Neural crest cell (in vitro differentiated cells): Measurements from ENCODE around the gene DUSP10. TPM values are rescaled to one million over a fixed set of nuclear protein-coding genes. Genes with fewer than 3 reads are reported as not detected.
A peak's percentile ranks its signal among the peaks of the same experiment; 100 is the strongest.

ENCODE experiments used
- DNase-seq: peaks from one replicate; pipeline ENCODE4 v3.0.0; 2021; ENCODE audit warnings: low read depth, mixed read lengths, low spot score
- H3K27ac Mint-ChIP-seq: one replicate; pipeline ENCODE4 v1.8.0; 2021; ENCODE audit warnings: mild to moderate bottlenecking, mixed read lengths; ENCODE audit not compliant: unreplicated experiment
- H3K27me3 Mint-ChIP-seq: 2 replicates; pipeline ENCODE4 v1.8.0; 2021; ENCODE audit warnings: low read depth, mild to moderate bottlenecking, mixed read lengths
- H3K36me3 Mint-ChIP-seq: 2 replicates; pipeline ENCODE4 v1.8.0; 2021; ENCODE audit warnings: low read depth, mild to moderate bottlenecking, mixed read lengths
- H3K4me1 Mint-ChIP-seq: 2 replicates; pipeline ENCODE4 v1.8.0; 2021; ENCODE audit warnings: mixed read lengths
- H3K4me3 Mint-ChIP-seq: one replicate; pipeline ENCODE4 v1.8.0; 2021; ENCODE audit warnings: mild to moderate bottlenecking, mixed read lengths
- H3K9me3 Mint-ChIP-seq: 2 replicates; pipeline ENCODE4 v1.8.0; 2021; ENCODE audit warnings: mixed read lengths
- total RNA-seq: library from RNA; stranded (reverse); gene quantifications from 2 replicates; pipeline ENCODE4 v1.2.1, GENCODE V29; 2021
- TF ChIP-seq, protein P1 (sequence below): fragments of 200-600 bp; sonication (generic); conservative IDR thresholded peaks from 2 replicates; pipeline ENCODE4 v1.5.0; 2021; ENCODE audit warnings: antibody characterized with exemption, mild to moderate bottlenecking

DUSP10 gene
- total RNA-seq, 1 donor from 2014 or later = 1.6 TPM

- H3K27me3 Mint-ChIP-seq = no peaks in the 10 kb centered on the region
- DNase-seq = no peak
- H3K27ac Mint-ChIP-seq = peak overlapping the region; percentile 67
- TF ChIP-seq, protein P1, sequence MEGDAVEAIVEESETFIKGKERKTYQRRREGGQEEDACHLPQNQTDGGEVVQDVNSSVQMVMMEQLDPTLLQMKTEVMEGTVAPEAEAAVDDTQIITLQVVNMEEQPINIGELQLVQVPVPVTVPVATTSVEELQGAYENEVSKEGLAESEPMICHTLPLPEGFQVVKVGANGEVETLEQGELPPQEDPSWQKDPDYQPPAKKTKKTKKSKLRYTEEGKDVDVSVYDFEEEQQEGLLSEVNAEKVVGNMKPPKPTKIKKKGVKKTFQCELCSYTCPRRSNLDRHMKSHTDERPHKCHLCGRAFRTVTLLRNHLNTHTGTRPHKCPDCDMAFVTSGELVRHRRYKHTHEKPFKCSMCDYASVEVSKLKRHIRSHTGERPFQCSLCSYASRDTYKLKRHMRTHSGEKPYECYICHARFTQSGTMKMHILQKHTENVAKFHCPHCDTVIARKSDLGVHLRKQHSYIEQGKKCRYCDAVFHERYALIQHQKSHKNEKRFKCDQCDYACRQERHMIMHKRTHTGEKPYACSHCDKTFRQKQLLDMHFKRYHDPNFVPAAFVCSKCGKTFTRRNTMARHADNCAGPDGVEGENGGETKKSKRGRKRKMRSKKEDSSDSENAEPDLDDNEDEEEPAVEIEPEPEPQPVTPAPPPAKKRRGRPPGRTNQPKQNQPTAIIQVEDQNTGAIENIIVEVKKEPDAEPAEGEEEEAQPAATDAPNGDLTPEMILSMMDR = no peak
- H3K4me3 Mint-ChIP-seq = no peak overlapping the region
- H3K36me3 Mint-ChIP-seq = no peaks in the 10 kb centered on the region
- H3K9me3 Mint-ChIP-seq = peaks cover 4% of the 10 kb centered on the region
- no peaks in the 10 kb centered on the region for H3K4me1 Mint-ChIP-seq
These were observed 16.8 kb downstream of the DUSP10 start for GRCh38 chr1:221724931-221725605.

DNA sequence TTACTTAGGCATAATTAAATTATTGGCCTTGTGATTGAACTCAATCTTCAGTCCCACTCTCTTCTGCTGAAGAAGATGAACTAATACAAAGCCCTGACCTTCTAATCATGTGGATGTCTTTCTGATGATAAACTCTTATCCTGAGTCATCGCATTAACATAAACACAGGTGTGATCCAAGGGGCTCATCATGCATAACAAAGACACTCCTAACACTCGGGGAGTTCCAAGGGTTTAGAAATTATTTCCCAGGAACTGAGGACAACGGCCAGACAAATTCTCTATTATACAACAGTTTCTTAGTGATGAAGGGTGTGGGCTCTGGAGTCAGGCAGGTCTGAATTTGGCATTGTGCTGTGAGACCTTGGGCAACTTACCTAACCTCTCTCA is 18.0 kb downstream of the DUSP10 start:
- Mint-ChIP-seq H3K27me3 (no peaks in the 10 kb centered on the region), H3K27ac (no peak overlapping the region), H3K4me1 (peaks cover 9% of the 10 kb centered on the region), H3K9me3 (peaks cover 4% of the 10 kb centered on the region), H3K4me3 (no peak overlapping the region), H3K36me3 (no peaks in the 10 kb centered on the region)
- no peak for DNase-seq
- TF ChIP-seq, protein P1 = no peak

- TF ChIP-seq, protein P1 = no peak
- Mint-ChIP-seq H3K4me1 (peaks cover 15% of the 10 kb centered on the region), H3K27ac (no peak overlapping the region), H3K4me3 (no peak overlapping the region), H3K9me3 (peaks cover 4% of the 10 kb centered on the region), H3K27me3 (no peaks in the 10 kb centered on the region), H3K36me3 (no peaks in the 10 kb centered on the region)
- DNase-seq = no peak
These were observed 18.7 kb downstream of the DUSP10 start for GRCh38 chr1:221723018-221723847.

GRCh38 chr1:221722254-221723017 is 19.5 kb downstream of the DUSP10 start:
- peaks cover 4% of the 10 kb centered on the region for H3K9me3 Mint-ChIP-seq
- DNase-seq = no peak
- H3K27ac Mint-ChIP-seq = no peak overlapping the region
- peaks cover 17% of the 10 kb centered on the region for H3K4me1 Mint-ChIP-seq
- H3K36me3 Mint-ChIP-seq = no peaks in the 10 kb centered on the region
- no peaks in the 10 kb centered on the region for H3K27me3 Mint-ChIP-seq
- TF ChIP-seq, protein P1 = no peak
- no peak overlapping the region for H3K4me3 Mint-ChIP-seq

- TF ChIP-seq, protein P1 = no peak
- H3K36me3 Mint-ChIP-seq = no peaks in the 10 kb centered on the region
These were observed 21.3 kb downstream of the DUSP10 start for GRCh38 chr1:221720545-221720944.

More at GRCh38 chr1:221720545-221720944, 21.3 kb downstream of the DUSP10 start:
- H3K27ac Mint-ChIP-seq = no peak overlapping the region
- H3K27me3 Mint-ChIP-seq = no peaks in the 10 kb centered on the region
- no peak for DNase-seq
- peaks cover 18% of the 10 kb centered on the region for H3K4me1 Mint-ChIP-seq
- H3K9me3 Mint-ChIP-seq = peaks cover 4% of the 10 kb centered on the region
- no peak overlapping the region for H3K4me3 Mint-ChIP-seq
